Duodenal mucosa (tissue), 2 donors: ENCODE results near the gene OR8G1.

ENCODE experiments used
- H3K27ac ChIP-seq: one replicate; pipeline ENCODE4 v1.7.0; 2013; ENCODE audit warnings: low read depth, low read length
- H3K27me3 ChIP-seq, 2 donors: one replicate each; pipeline ENCODE4 v1.7.0; 2013; ENCODE audit warnings: low read length in 2 of 2, control low read depth in 1 of 2; ENCODE audit not compliant: insufficient read depth in 2 of 2, control insufficient read depth in 1 of 2
- H3K36me3 ChIP-seq, 2 donors: one replicate each; pipeline ENCODE4 v1.7.0; 2013; ENCODE audit warnings: low read length in 2 of 2, control low read depth in 1 of 2; ENCODE audit not compliant: insufficient read depth in 2 of 2, control insufficient read depth in 1 of 2
- H3K4me1 ChIP-seq, 2 donors: one replicate each; pipeline ENCODE4 v1.7.0; 2013; ENCODE audit warnings: low read length in 2 of 2, control low read depth in 1 of 2; ENCODE audit not compliant: insufficient read depth in 2 of 2, control insufficient read depth in 1 of 2
- H3K4me3 ChIP-seq, 2 donors: one replicate each; pipeline ENCODE4 v1.7.0; 2013; ENCODE audit warnings: low read length in 2 of 2, low read depth in 1 of 2
- H3K9ac ChIP-seq, 2 donors: one replicate each; pipeline ENCODE4 v1.7.0; 2013; ENCODE audit warnings: low read length in 2 of 2, low read depth in 1 of 2
- H3K9me3 ChIP-seq, 2 donors: one replicate each; pipeline ENCODE4 v1.7.0; 2013; ENCODE audit warnings: low read length in 2 of 2, control low read depth in 1 of 2; ENCODE audit not compliant: control insufficient read depth in 1 of 2

Gene OR8G1, protein sequence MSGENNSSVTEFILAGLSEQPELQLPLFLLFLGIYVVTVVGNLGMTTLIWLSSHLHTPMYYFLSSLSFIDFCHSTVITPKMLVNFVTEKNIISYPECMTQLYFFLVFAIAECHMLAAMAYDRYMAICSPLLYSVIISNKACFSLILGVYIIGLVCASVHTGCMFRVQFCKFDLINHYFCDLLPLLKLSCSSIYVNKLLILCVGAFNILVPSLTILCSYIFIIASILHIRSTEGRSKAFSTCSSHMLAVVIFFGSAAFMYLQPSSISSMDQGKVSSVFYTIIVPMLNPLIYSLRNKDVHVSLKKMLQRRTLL

DNA sequence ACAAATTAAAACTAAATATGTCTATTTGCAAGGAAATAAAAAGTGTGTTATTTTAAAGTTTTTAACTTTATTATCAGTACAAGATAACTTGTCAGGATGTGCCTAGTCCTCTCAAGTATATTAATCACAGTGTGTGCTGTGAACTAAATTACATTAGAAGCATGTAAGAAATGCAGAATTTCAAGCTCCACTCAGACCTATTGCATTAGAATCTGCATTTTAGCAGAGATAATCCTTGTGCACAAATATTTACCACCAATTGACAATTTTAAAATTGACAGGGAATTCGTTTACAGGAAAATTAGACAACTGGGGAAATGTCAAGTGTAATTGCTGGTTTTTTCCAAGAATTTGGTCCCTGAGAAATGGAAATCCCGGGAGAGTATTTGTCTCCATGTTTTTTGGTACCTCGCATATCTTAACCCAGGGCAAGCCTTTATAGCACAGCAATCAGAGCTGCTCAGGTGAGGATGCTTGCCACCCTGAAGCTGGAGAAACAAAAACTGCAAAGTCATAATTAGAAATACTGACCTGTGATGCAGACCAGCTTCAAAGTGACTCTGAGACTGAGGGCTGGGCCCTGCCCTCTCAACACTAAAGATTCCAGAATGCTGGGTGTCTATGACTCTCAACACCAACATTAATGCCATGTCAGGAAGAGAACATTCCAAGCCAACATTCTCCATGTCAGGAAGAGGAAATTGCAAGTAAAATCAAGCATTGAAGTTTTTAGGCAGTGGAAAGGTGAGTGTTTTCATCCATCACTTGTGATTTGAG is at the start of gene OR8G1:
Gene OR8G1, plus strand, starts transcription at position 475 of the 777 bp plus-strand sequence. CDS start 8,581 bp downstream, outside the sequence.
- no peaks in the 10 kb centered on the region for H3K36me3 ChIP-seq

DNA sequence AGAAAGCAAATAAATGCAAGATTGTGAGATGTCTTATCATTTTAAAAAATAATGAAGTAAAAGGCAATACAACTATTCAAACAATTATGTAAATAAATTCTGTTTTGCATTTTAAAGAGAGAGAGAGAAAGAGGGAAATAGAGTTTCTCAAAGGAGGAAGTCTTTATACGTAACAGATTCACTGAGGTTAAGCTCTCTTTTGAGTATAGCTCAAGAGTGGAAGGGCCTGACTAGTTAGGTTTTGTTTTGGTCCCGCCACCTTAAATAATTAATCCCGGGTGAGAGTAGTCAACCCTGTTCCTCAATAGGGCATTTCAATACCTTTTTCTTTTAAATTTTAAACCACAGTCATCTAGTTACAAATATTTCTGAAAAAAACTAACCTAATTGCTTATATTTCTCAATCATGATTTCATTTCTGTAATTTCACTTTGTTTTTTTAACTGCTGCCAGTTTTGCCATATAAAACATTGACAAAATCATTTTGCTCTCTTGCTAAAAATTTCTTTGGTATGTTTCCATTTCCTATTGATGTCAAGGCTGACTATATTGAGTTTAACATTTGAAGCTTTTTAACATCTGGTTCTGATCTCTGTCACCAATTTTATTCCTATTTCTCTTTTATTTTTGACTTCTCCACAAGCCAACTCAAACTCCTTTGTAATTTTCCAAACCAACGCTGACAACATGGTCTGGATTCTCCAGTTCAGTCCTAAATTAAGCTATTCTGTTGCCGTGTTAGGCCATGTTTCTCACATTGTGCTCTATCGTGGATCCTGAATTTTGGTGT is 47.5 kb upstream of the OR8G1 start:
- H3K4me1 ChIP-seq, result peaks cover 0 to 9% of the 10 kb centered on the region in 2 donors
- no peak overlapping the region for H3K27ac ChIP-seq
- H3K36me3 ChIP-seq, result no peaks in the 10 kb centered on the region
- H3K4me3 ChIP-seq, result no peak overlapping the region
- no peak overlapping the region for H3K9ac ChIP-seq
- H3K9me3 ChIP-seq, result no peaks in the 10 kb centered on the region
- no peaks in the 10 kb centered on the region for H3K27me3 ChIP-seq

More for the DNA sequence above, at the start of gene OR8G1:
- Histone ChIP-seq H3K9ac (no peak within 1 kb of the TSS), H3K27me3 (no peaks in the 10 kb centered on the region), H3K27ac (no peak within 1 kb of the TSS), H3K4me3 (no peak within 1 kb of the TSS), H3K9me3 (no peaks in the 10 kb centered on the region), H3K4me1 (no peaks in the 10 kb centered on the region)

- peaks cover 0 to 9% of the 10 kb centered on the region in 2 donors for H3K4me1 ChIP-seq
- H3K4me3 ChIP-seq, result peak overlapping the region in 1 of 2 donors; percentile 8
- no peaks in the 10 kb centered on the region for H3K27me3 ChIP-seq
- no peak overlapping the region for H3K27ac ChIP-seq
- H3K9me3 ChIP-seq, result no peaks in the 10 kb centered on the region
- H3K36me3 ChIP-seq, result no peaks in the 10 kb centered on the region
- no peak overlapping the region for H3K9ac ChIP-seq
These were observed 46.4 kb upstream of the OR8G1 start for GRCh38 chr11:124194293-124195188.

DNA sequence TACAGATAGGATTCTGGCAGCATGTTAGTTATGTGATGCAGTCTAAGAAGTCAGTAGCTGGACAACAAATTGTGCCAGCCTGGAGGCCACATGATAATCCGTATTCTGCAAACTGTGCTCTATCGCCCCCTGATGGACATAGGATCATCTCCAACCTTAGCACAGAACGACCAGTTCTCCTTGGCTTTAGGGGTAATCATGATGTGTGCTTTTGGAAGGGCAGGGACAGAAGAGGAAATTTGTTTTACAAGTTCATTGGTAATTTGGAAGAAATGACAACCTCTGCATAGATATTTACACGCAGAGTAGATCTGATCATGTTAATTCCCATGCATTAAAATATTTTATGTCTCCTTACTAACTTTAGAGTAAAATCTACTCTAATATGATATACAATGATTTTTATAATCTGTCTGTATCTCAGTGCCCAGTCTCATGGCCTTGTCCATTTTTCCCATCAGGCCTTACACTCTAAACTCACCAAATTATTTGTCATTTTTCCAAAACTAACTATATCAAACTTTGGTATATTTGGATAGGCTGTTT is 45.6 kb upstream of the OR8G1 start:
- peaks cover 0 to 9% of the 10 kb centered on the region in 2 donors for H3K4me1 ChIP-seq
- no peaks in the 10 kb centered on the region for H3K27me3 ChIP-seq
- no peak overlapping the region for H3K4me3 ChIP-seq
- H3K9ac ChIP-seq, result no peak overlapping the region
- H3K36me3 ChIP-seq, result no peaks in the 10 kb centered on the region
- no peak overlapping the region for H3K27ac ChIP-seq
- no peaks in the 10 kb centered on the region for H3K9me3 ChIP-seq

DNA sequence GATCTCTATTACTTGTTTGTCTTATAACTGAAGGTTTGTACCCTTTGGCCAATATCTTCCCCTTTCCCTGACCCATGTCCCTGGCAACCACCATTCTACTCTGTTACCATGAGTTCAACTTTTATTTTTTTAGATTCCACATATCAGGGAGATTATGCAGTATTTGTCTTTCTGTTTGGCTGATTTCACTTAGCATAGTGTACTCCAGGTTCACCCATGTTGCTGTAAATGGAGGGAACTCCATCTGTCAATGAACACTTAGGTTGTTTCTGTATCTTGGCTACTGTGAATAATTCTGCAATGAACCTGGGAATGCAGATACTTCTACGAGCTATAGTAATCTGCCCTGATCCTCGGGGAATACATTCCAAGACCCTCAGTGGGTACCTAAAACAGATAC is 42.9 kb upstream of the OR8G1 start:
- Histone ChIP-seq H3K4me1 (peaks cover 0 to 9% of the 10 kb centered on the region in 2 donors), H3K9ac (no peak overlapping the region), H3K9me3 (no peaks in the 10 kb centered on the region), H3K36me3 (no peaks in the 10 kb centered on the region), H3K27me3 (no peaks in the 10 kb centered on the region), H3K27ac (no peak overlapping the region), H3K4me3 (no peak overlapping the region)

DNA sequence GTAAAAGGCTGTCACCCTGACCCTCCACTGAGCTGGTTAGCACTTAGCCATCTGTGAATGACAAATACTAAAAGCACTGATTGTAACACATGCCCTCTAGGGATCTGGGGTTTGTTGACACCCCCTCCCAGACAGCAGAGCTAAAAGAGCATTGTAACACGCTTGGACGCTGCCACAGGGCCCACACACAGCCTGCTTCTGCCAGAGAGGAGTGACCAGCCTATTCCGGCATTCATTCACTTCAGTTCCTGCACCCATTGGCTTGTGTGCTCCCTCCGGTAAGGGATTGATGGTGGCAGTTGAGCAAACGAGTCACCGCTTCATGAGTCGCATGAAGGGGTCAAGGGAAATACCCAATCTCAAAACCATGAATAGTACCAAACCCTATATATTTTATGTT is 42.0 kb upstream of the OR8G1 start:
- Histone ChIP-seq H3K27ac (no peak overlapping the region), H3K9ac (no peak overlapping the region), H3K9me3 (no peaks in the 10 kb centered on the region), H3K4me3 (no peak overlapping the region), H3K36me3 (no peaks in the 10 kb centered on the region), H3K4me1 (peaks cover 0 to 7% of the 10 kb centered on the region in 2 donors), H3K27me3 (no peaks in the 10 kb centered on the region)

DNA sequence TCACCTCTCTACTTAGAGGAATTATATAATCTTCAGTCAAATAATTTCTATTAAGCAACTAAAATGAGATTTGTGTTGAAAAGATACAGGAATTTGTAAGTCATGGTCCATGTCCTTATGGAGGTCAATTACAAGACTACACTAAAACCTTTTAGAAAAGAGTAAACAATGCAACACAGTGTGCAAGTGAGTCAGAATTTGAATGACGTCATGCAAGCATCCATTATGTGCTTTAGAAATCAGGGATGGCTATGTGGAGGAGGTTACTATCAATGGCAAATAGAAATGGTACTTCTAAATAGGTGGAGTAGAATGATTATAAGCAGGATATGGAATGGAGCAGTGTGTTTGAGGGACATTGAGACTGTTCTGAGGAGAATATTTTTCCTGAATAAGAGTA is 41.2 kb upstream of the OR8G1 start:
- Histone ChIP-seq H3K4me3 (no peak overlapping the region), H3K36me3 (no peaks in the 10 kb centered on the region), H3K4me1 (peaks cover 0 to 3% of the 10 kb centered on the region in 2 donors), H3K27ac (no peak overlapping the region), H3K27me3 (no peaks in the 10 kb centered on the region), H3K9ac (no peak overlapping the region), H3K9me3 (no peaks in the 10 kb centered on the region)

DNA sequence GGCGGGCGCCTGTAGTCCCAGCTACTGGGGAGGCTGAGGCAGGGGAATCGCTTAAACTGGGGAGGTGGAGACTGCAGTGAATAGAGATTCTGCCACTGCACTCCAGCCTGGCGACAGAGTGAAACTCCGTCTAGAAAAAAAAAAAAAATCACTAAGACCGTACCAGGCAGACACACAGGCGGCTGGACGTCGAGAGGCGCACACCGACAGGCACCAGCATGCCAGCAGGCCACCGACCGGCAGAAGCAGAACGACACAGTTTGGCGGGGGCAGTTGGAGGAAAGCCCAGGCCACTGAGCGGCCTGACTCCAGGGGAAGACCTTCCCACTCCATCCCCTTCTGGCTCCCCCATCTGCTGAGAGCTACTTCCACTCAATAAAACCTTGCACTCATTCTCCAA is 40.2 kb upstream of the OR8G1 start:
- Histone ChIP-seq H3K4me3 (no peak overlapping the region), H3K27ac (no peak overlapping the region)

GRCh38 chr11:124202951-124203350 is 37.9 kb upstream of the OR8G1 start:
- Histone ChIP-seq H3K9ac (no peak overlapping the region), H3K9me3 (no peaks in the 10 kb centered on the region), H3K4me1 (no peaks in the 10 kb centered on the region), H3K27ac (no peak overlapping the region), H3K36me3 (no peaks in the 10 kb centered on the region), H3K27me3 (no peaks in the 10 kb centered on the region), H3K4me3 (no peak overlapping the region)

More for the DNA sequence above, 40.2 kb upstream of the OR8G1 start:
- no peaks in the 10 kb centered on the region for H3K36me3 ChIP-seq
- no peaks in the 10 kb centered on the region for H3K4me1 ChIP-seq
- no peaks in the 10 kb centered on the region for H3K27me3 ChIP-seq
- no peak overlapping the region for H3K9ac ChIP-seq
- H3K9me3 ChIP-seq, result no peaks in the 10 kb centered on the region
